Skeletal muscle tissue (tissue), 4 donors: ENCODE data around the gene TMTC1. TPM values are rescaled to one million over a fixed set of nuclear protein-coding genes. Genes with fewer than 3 reads are reported as not detected.

Experiments
- H3K27ac ChIP-seq: one replicate; pipeline ENCODE4 v1.7.0; 2013; ENCODE audit warnings: mild to moderate bottlenecking, low read depth, low read length, inconsistent platforms
- H3K27me3 ChIP-seq, 3 donors: one replicate each; pipeline ENCODE4 v1.7.0; 2013; ENCODE audit warnings: low read length in 3 of 3; ENCODE audit not compliant: control insufficient read depth in 3 of 3, insufficient read depth in 3 of 3
- H3K36me3 ChIP-seq, 3 donors: one replicate each; pipeline ENCODE4 v1.7.0; 2013; ENCODE audit warnings: low read length in 3 of 3; ENCODE audit not compliant: control insufficient read depth in 3 of 3, insufficient read depth in 3 of 3
- H3K4me1 ChIP-seq, 3 donors: one replicate each; pipeline ENCODE4 v1.7.0; 2013; ENCODE audit warnings: low read length in 3 of 3, mild to moderate bottlenecking in 3 of 3; ENCODE audit not compliant: control insufficient read depth in 3 of 3, insufficient read depth in 3 of 3
- H3K4me3 ChIP-seq, 3 donors: one replicate each; pipeline ENCODE4 v1.7.0; 2013; ENCODE audit warnings: low read length in 3 of 3
- H3K9ac ChIP-seq, 3 donors: one replicate each; pipeline ENCODE4 v1.7.0; 2013; ENCODE audit warnings: low read length in 3 of 3, mild to moderate bottlenecking in 3 of 3, moderate library complexity in 2 of 3, low read depth in 1 of 3
- H3K9me3 ChIP-seq, 3 donors: one replicate each; pipeline ENCODE4 v1.7.0; 2013; ENCODE audit warnings: low read length in 3 of 3; ENCODE audit not compliant: control insufficient read depth in 3 of 3
- total RNA-seq: library from RNA; depleted of rRNA; stranded (reverse); fragments of >200 nt; gene quantifications from one replicate; pipeline ENCODE4 v1.2.3, GENCODE V29; 2014
- donor health status: Osteomylitis.

TMTC1 gene
- total RNA-seq, 1 donor from 2014 or later = 37.6 TPM

- H3K9me3 ChIP-seq = no peaks in the 10 kb centered on the region
- no peak overlapping the region for H3K9ac ChIP-seq
- no peak overlapping the region for H3K27ac ChIP-seq
- peaks cover 0 to 3% (median 0%) of the 10 kb centered on the region in 3 donors for H3K36me3 ChIP-seq
- H3K27me3 ChIP-seq = no peaks in the 10 kb centered on the region
- peaks cover 0 to 4% (median 3%) of the 10 kb centered on the region in 3 donors for H3K4me1 ChIP-seq
- no peak overlapping the region for H3K4me3 ChIP-seq
Observed at GRCh38 chr12:29703528-29703927, 80.2 kb downstream of the TMTC1 start.

GRCh38 chr12:29702972-29703371, 80.8 kb downstream of the TMTC1 start:
- no peak overlapping the region for H3K4me3 ChIP-seq
- no peak overlapping the region for H3K27ac ChIP-seq
- no peaks in the 10 kb centered on the region for H3K9me3 ChIP-seq
- H3K27me3 ChIP-seq = no peaks in the 10 kb centered on the region
- peaks cover 0 to 3% (median 0%) of the 10 kb centered on the region in 3 donors for H3K36me3 ChIP-seq
- peaks cover 0 to 4% (median 3%) of the 10 kb centered on the region in 3 donors for H3K4me1 ChIP-seq
- no peak overlapping the region for H3K9ac ChIP-seq

DNA sequence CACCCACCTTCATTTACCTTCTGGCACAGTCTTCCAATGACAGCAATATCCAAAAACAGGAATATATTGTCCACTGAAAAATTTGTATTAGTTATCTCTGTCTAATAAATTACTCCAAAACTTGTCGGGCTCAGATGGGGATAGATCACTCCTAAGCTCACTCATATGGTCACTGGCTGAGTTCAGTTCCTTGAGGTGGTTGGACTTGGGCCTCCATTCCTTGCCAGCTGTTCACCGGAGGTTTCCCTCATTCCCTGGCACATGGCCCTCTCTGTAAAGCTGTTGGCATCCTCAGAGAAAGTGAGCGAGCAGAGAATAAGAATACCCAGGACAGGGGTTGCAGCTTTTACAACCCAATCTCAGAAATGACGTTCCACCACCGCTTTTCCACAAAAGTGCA, 81.5 kb downstream of the TMTC1 start:
- Histone ChIP-seq H3K9me3 (no peaks in the 10 kb centered on the region), H3K4me1 (peaks cover 0 to 4% (median 3%) of the 10 kb centered on the region in 3 donors), H3K27me3 (no peaks in the 10 kb centered on the region), H3K36me3 (peaks cover 0 to 3% (median 0%) of the 10 kb centered on the region in 3 donors), H3K27ac (no peak overlapping the region), H3K4me3 (no peak overlapping the region), H3K9ac (no peak overlapping the region)

GRCh38 chr12:29700761-29701481, 82.8 kb downstream of the TMTC1 start:
- no peak overlapping the region for H3K4me3 ChIP-seq
- H3K27me3 ChIP-seq = no peaks in the 10 kb centered on the region
- H3K4me1 ChIP-seq = peaks cover 0 to 4% (median 0%) of the 10 kb centered on the region in 3 donors
- H3K36me3 ChIP-seq = peaks cover 0 to 3% (median 0%) of the 10 kb centered on the region in 3 donors
- H3K27ac ChIP-seq = no peak overlapping the region
- no peak overlapping the region for H3K9ac ChIP-seq
- no peaks in the 10 kb centered on the region for H3K9me3 ChIP-seq

- no peak overlapping the region for H3K27ac ChIP-seq
Observed at GRCh38 chr12:29698756-29699155, 85.0 kb downstream of the TMTC1 start.

DNA sequence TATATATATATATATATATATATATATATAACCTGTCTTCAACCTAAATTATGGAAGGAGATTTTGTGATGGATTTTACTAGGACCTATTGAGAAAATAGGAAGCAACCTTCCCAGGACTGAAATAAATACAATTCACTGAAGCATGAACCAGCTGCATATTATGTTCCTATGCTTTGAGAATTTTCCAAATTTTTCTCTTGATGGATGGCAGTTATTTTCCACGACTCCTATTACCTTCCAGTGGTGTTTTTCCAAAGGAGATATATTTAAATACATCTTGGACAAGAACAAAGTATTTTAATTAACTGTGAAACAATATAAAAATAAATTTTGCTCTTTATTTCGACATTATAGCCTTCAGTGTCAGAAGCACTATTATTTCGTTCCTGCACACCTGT, 87.9 kb downstream of the TMTC1 start:
- Histone ChIP-seq H3K9ac (no peak overlapping the region), H3K9me3 (no peaks in the 10 kb centered on the region), H3K4me3 (no peak overlapping the region), H3K36me3 (no peaks in the 10 kb centered on the region), H3K27me3 (no peaks in the 10 kb centered on the region), H3K4me1 (no peaks in the 10 kb centered on the region), H3K27ac (no peak overlapping the region)

More at GRCh38 chr12:29698756-29699155, 85.0 kb downstream of the TMTC1 start:
- no peak overlapping the region for H3K9ac ChIP-seq
- no peaks in the 10 kb centered on the region for H3K9me3 ChIP-seq
- no peaks in the 10 kb centered on the region for H3K36me3 ChIP-seq
- peaks cover 0 to 4% (median 0%) of the 10 kb centered on the region in 3 donors for H3K4me1 ChIP-seq
- no peak overlapping the region for H3K4me3 ChIP-seq
- no peaks in the 10 kb centered on the region for H3K27me3 ChIP-seq

- no peak overlapping the region for H3K9ac ChIP-seq
- no peak overlapping the region for H3K4me3 ChIP-seq
- no peaks in the 10 kb centered on the region for H3K36me3 ChIP-seq
- H3K27me3 ChIP-seq = no peaks in the 10 kb centered on the region
- H3K9me3 ChIP-seq = no peaks in the 10 kb centered on the region
- H3K27ac ChIP-seq = no peak overlapping the region
- H3K4me1 ChIP-seq = no peaks in the 10 kb centered on the region
Observed at GRCh38 chr12:29695026-29695425, 88.7 kb downstream of the TMTC1 start.

DNA sequence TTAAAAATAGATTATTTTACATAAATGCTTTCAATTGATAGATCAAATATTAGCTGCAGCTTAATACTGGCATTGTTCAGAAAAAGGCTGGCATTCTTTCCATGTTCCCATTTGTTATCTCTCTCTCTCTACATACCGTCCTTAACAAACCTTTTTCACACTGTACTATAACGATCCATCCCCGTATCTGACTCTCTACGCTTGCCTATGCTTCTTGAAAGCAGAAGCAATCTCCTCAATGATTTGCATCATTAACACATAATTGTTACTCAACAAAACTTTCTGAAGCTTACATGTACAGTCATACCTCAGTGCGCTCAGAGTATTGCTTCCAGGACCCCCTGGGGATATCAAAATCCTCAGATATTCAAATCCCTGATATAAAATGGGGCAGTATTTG, 89.7 kb downstream of the TMTC1 start:
- H3K27ac ChIP-seq = no peak overlapping the region
- H3K36me3 ChIP-seq = no peaks in the 10 kb centered on the region
- H3K4me1 ChIP-seq = no peaks in the 10 kb centered on the region
- H3K27me3 ChIP-seq = no peaks in the 10 kb centered on the region
- H3K9me3 ChIP-seq = no peaks in the 10 kb centered on the region
- H3K9ac ChIP-seq = no peak overlapping the region
- H3K4me3 ChIP-seq = no peak overlapping the region

DNA sequence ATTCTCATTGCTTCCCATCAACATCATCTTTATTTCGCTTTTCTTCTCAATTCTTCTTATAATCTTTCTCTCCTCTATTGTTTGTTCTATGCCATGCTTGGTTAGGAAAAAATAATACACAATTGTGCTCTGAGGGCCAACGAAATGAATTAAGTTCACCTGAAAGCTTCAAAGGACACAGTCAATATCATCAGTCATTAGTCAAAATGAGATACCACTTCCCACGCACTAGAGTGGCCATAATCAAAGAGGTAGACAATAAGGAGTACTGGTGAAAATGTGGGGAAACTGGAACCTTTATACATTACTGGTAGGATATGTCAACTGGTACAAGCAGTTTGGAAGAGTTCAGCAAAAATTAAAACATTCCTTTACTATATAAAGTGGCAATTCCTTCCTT, 91.5 kb downstream of the TMTC1 start:
- Histone ChIP-seq H3K36me3 (no peaks in the 10 kb centered on the region), H3K4me1 (peaks cover 0 to 3% (median 0%) of the 10 kb centered on the region in 3 donors), H3K9ac (no peak overlapping the region), H3K9me3 (no peaks in the 10 kb centered on the region), H3K27ac (no peak overlapping the region), H3K27me3 (no peaks in the 10 kb centered on the region), H3K4me3 (no peak overlapping the region)

GRCh38 chr12:29691161-29691854, 92.4 kb downstream of the TMTC1 start:
- Histone ChIP-seq H3K4me1 (peaks cover 0 to 3% (median 0%) of the 10 kb centered on the region in 3 donors), H3K27ac (no peak overlapping the region), H3K9ac (no peak overlapping the region), H3K4me3 (no peak overlapping the region), H3K9me3 (no peaks in the 10 kb centered on the region), H3K36me3 (no peaks in the 10 kb centered on the region), H3K27me3 (no peaks in the 10 kb centered on the region)
